Spleen (tissue), 7 donors: ENCODE measurements around the gene MGST2.

Experiments
- CTCF ChIP-seq, 11 experiments: fragments of 200-600 bp in 7 of 11; fragments of 450-650 bp in 4 of 11; sonication (generic) in 4 of 11; IDR thresholded peaks in 8 of 11; conservative IDR thresholded peaks in 3 of 11; 1 replicate in 7 of 11; 2 replicates in 4 of 11; pipeline versions ENCODE4 v1.4.0 to v1.8.0; 2016 to 2021; ENCODE audit warnings: antibody characterized with exemption in 11 of 11, inconsistent platforms in 4 of 11, mild to moderate bottlenecking in 1 of 11
- POLR2A ChIP-seq, 3 donors: fragments of 450-650 bp; IDR thresholded peaks; one replicate each; pipeline ENCODE4 v1.5.1; 2017; ENCODE audit warnings: antibody characterized with exemption in 3 of 3, mild to moderate bottlenecking in 1 of 3
- POLR2AphosphoS5 ChIP-seq, 3 donors: sonication (generic); formaldehyde crosslinking; IDR thresholded peaks; one replicate each; pipeline ENCODE4 v1.5.1; 2017; ENCODE audit warnings: antibody characterized with exemption in 3 of 3
- donor health status: DM: no; HTN: no; CAD: no; lungs with moderate emphysema.
- donor health status: DM: no; HTN: no; CAD: no.
- donor health status: DM: no; HTN: no; CAD: no.

DNA sequence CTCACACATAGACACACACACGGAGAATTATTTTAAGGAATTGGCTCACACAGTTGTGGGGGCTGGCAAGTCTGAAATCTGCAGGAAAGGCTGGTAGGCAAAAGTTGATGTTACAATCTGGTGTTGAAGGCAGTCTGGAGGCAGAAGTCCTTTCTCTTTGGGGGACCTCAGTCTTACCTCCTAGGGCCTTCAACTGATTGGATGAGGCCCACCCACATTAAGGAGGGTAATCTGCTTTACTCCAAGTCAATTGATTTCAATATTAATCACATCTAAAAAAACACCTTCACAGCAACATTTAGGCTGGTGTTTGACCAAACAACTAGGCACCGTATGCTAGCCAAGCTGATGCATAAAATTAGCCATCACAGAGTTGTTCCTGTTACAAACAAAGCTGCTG lies 10.7 kb downstream of the MGST2 start:
- no peak for TF ChIP-seq CTCF (IDR thresholded peaks at IDR 0.05 in 8 of 11, conservative IDR thresholded peaks at IDR 0.05 in 3 of 11)
- TF ChIP-seq POLR2AphosphoS5 (IDR thresholded peaks at IDR 0.05): no peak
- TF ChIP-seq POLR2A (IDR thresholded peaks at IDR 0.05): no peak
